ENCODE data around the gene THAP12. TPM values are rescaled to one million over a fixed set of nuclear protein-coding genes. Genes with fewer than 3 reads are reported as not detected.

The THAP12 gene, protein sequence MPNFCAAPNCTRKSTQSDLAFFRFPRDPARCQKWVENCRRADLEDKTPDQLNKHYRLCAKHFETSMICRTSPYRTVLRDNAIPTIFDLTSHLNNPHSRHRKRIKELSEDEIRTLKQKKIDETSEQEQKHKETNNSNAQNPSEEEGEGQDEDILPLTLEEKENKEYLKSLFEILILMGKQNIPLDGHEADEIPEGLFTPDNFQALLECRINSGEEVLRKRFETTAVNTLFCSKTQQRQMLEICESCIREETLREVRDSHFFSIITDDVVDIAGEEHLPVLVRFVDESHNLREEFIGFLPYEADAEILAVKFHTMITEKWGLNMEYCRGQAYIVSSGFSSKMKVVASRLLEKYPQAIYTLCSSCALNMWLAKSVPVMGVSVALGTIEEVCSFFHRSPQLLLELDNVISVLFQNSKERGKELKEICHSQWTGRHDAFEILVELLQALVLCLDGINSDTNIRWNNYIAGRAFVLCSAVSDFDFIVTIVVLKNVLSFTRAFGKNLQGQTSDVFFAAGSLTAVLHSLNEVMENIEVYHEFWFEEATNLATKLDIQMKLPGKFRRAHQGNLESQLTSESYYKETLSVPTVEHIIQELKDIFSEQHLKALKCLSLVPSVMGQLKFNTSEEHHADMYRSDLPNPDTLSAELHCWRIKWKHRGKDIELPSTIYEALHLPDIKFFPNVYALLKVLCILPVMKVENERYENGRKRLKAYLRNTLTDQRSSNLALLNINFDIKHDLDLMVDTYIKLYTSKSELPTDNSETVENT
- 24.1 and 27.5 TPM in 2 replicates for total RNA-seq

- TF ChIP-seq, protein P1, sequence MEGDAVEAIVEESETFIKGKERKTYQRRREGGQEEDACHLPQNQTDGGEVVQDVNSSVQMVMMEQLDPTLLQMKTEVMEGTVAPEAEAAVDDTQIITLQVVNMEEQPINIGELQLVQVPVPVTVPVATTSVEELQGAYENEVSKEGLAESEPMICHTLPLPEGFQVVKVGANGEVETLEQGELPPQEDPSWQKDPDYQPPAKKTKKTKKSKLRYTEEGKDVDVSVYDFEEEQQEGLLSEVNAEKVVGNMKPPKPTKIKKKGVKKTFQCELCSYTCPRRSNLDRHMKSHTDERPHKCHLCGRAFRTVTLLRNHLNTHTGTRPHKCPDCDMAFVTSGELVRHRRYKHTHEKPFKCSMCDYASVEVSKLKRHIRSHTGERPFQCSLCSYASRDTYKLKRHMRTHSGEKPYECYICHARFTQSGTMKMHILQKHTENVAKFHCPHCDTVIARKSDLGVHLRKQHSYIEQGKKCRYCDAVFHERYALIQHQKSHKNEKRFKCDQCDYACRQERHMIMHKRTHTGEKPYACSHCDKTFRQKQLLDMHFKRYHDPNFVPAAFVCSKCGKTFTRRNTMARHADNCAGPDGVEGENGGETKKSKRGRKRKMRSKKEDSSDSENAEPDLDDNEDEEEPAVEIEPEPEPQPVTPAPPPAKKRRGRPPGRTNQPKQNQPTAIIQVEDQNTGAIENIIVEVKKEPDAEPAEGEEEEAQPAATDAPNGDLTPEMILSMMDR (conservative IDR thresholded peaks at IDR 0.05; ENCODE audit: low read depth, low read length), result no peak
- peak within 1 kb of the TSS; percentile 92 for H3K4me3 ChIP-seq (ENCODE audit: low read depth, low read length)
- DNase-seq (ENCODE audit: low read depth), result peak; percentile 56
Measured at GRCh38 chr11:76380977-76381719, at the start of gene THAP12, which contains the start of gene GVQW3. THAP12 (minus strand) TSS chr11:76381132; CDS start chr11:76380836, 296 bp downstream. GVQW3 (plus strand) TSS chr11:76381323; CDS start chr11:76381829, 506 bp downstream.

DNA sequence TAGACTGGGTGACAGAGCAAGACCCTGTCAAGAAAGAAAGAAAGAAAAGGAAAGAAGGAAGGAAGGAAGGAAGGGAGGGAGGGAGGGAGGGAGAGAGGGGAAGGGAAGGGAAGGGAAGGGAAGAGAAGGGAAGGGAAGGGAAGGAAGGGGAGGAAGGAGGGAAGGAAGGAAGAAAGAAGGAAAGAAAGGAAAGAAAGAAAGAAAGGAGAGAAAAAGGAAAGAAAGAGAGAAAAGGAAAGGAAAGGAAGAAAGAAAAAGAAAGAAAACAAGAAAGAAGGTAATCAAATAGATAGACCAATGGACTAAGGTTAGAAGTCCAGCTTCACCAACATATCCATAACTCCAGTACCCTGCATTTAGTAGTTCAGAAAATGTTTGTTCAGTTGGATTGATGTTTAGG is 45.7 kb upstream of the THAP12 start:
- DNase-seq (ENCODE audit: low read depth), result no peak
- H3K4me3 ChIP-seq (ENCODE audit: low read depth, low read length), result no peak overlapping the region
- TF ChIP-seq, protein P1 (conservative IDR thresholded peaks at IDR 0.05; ENCODE audit: low read depth, low read length), result no peak

GRCh38 chr11:76424891-76425290 is 44.0 kb upstream of the THAP12 start:
- H3K4me3 ChIP-seq (ENCODE audit: low read depth, low read length), result no peak overlapping the region
- TF ChIP-seq, protein P1 (conservative IDR thresholded peaks at IDR 0.05; ENCODE audit: low read depth, low read length), result no peak
- DNase-seq (ENCODE audit: low read depth), result no peak

- H3K4me3 ChIP-seq (ENCODE audit: low read depth, low read length), result no peak overlapping the region
- DNase-seq (ENCODE audit: low read depth), result no peak
- TF ChIP-seq, protein P1 (conservative IDR thresholded peaks at IDR 0.05; ENCODE audit: low read depth, low read length), result no peak
Measured at GRCh38 chr11:76424379-76424778, 43.4 kb upstream of the THAP12 start.

DNA sequence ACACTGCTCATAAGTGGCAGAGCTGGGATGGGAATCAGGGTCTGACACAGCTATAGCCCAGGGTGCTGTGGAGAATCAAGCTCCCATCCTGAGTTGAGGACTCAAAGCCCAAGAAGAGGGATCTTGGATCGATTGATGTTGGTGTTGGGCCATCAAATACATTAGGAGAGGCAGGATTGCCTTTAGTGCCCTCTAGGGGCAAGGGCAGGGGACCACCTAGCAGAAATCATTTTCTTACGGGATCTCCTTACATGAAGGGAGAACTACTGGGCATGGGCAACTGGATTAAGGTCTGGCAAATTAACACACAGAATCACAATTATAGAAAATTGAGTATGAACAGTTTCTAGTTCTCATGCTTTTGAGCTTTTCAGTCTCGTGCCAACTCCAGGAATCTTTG is 39.0 kb upstream of the THAP12 start:
- TF ChIP-seq, protein P1 (conservative IDR thresholded peaks at IDR 0.05; ENCODE audit: low read depth, low read length), result peak; percentile 67
- H3K4me3 ChIP-seq (ENCODE audit: low read depth, low read length), result no peak overlapping the region
- DNase-seq (ENCODE audit: low read depth), result no peak

GRCh38 chr11:76415073-76415472 is 34.1 kb upstream of the THAP12 start:
- DNase-seq (ENCODE audit: low read depth), result no peak
- TF ChIP-seq, protein P1 (conservative IDR thresholded peaks at IDR 0.05; ENCODE audit: low read depth, low read length), result peak; percentile 4
- H3K4me3 ChIP-seq (ENCODE audit: low read depth, low read length), result no peak overlapping the region

All from epithelial cell of proximal tubule (primary cell).